ENCODE data around the gene RASA3. TPM values are rescaled to one million over a fixed set of nuclear protein-coding genes. Genes with fewer than 3 reads are reported as not detected.

RASA3 gene
- total RNA-seq, 1 experiment from 2014 or later = 9.1 TPM

DNA sequence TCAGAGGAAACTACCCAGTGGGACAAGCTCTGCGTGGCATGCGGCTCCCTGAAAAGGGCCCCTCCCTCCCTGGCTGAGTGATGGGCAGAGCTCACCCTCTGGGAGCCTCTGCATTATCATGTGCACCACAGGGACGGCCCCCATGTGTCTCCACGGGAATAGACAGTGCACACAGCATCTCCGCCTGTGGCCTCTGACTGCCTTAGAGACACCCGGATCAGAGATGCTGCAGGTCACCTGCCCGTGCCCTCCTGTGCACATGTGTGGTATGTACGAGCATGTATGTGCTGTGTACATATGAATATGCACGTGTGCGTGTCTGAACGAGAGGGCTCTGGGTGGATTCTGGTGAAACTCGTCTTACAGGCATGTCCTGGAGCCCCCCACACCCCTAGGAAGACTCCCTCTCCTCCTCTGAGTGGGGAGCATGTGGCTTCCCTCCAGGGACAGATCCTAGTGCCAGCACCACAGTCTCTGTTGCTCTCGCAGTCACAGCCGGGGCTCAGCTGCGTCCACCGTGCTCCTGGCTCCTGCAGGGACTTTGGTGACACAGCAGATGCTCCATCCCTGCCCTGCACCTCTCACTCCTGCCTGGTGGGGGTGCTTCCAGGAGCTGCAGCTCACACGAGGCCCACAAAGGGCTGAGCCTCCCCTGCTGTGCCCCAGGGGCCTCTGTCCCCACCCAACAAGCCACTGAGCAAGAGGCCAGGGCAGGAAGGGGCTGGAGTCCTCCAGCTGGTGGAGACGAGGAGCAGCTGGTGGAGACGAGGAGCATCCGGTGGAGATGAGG lies 178.2 kb downstream of the RASA3 start:
- DNase-seq (ENCODE audit: unreplicated experiment) = no peak
- ChIA-PET CTCF (interaction anchor here (1.0 to 1.4 kb wide), 2 partner anchors 61 to 272 kb away, joined by 3 to 7 read pairs; no protein-coding TSS in a partner anchor), POLR2A (interaction anchor here (0.9 kb wide), 1 partner anchor 111 kb away, joined by 6 read pairs; no protein-coding TSS in a partner anchor)
- no peak overlapping the region for H3K27ac Mint-ChIP-seq (ENCODE audit: low read depth, unreplicated experiment)
- peaks cover 13% of the 10 kb centered on the region for H3K36me3 Mint-ChIP-seq (ENCODE audit: insufficient read depth, unreplicated experiment)
- H3K27me3 Mint-ChIP-seq (ENCODE audit: insufficient read depth, unreplicated experiment) = no peaks in the 10 kb centered on the region
- intact Hi-C loops (cut with micrococcal nuclease) = loop anchor here (10.0 kb wide), 1 partner anchor 201 kb away; no protein-coding TSS in a partner anchor
- H3K4me3 Mint-ChIP-seq (ENCODE audit: unreplicated experiment) = no peak overlapping the region
- TF ChIP-seq, protein P1, sequence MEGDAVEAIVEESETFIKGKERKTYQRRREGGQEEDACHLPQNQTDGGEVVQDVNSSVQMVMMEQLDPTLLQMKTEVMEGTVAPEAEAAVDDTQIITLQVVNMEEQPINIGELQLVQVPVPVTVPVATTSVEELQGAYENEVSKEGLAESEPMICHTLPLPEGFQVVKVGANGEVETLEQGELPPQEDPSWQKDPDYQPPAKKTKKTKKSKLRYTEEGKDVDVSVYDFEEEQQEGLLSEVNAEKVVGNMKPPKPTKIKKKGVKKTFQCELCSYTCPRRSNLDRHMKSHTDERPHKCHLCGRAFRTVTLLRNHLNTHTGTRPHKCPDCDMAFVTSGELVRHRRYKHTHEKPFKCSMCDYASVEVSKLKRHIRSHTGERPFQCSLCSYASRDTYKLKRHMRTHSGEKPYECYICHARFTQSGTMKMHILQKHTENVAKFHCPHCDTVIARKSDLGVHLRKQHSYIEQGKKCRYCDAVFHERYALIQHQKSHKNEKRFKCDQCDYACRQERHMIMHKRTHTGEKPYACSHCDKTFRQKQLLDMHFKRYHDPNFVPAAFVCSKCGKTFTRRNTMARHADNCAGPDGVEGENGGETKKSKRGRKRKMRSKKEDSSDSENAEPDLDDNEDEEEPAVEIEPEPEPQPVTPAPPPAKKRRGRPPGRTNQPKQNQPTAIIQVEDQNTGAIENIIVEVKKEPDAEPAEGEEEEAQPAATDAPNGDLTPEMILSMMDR (IDR thresholded peaks at IDR 0.05; ENCODE audit: unreplicated experiment) = no peak
- H3K9me3 Mint-ChIP-seq (ENCODE audit: unreplicated experiment) = peaks cover 22% of the 10 kb centered on the region
- H3K4me1 Mint-ChIP-seq (ENCODE audit: insufficient read depth, unreplicated experiment) = no peaks in the 10 kb centered on the region
- no TSS peak for BruUV-seq (replicated peaks)

DNA sequence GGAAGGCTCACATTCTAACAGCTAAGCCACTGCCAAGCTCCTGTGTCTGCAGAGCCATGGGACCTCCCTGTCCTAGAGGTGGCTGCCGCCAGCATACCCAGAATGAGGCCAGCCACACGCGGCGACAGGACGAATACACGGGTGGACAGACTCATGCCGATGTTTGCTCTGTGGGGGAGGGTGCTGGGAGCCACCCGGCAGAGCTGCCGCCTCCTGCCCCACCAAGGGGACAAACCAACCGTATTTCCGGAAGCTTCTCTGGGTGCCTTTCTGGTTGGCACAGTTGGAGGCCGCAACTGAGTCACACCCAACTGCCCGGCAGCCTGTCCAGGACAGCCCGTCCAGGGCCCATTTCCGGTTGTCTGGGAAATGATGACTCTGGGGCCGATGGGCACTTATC lies 178.9 kb downstream of the RASA3 start:
- BruUV-seq (replicated peaks) = no TSS peak
- CTCF ChIA-PET = interaction anchor here (0.7 to 1.4 kb wide), 4 partner anchors 59 to 315 kb away, joined by 3 to 7 read pairs (median 4); no protein-coding TSS in a partner anchor
- H3K27ac Mint-ChIP-seq (ENCODE audit: low read depth, unreplicated experiment) = no peak overlapping the region

DNA sequence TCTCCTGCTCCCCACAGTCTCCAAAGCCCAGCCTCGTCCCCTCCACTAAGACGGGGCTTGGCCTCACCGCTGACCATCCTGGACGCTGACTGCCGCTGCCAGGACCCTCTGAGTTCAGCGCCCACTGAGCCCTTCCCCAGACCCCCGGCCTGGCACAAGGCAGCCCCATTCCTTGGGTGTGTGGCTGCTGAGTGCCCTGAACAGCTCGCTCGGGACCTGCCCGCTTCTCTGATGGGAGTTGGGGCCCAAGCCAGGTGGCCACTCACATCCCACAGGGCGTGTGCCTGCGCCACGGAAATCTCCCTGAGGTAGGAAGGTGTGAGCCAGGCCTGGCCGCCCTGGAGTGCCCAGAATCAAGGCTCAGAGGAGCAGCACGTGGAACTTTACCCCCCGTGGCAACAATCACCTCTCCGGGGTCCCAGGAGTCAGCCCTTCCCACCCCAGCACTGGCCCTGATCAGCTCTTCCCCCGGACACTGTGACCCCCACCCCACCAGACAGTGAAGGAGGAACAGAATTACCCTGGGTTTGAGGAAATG lies 179.4 kb downstream of the RASA3 start:
- no peak overlapping the region for H3K27ac Mint-ChIP-seq (ENCODE audit: low read depth, unreplicated experiment)
- no peaks in the 10 kb centered on the region for H3K27me3 Mint-ChIP-seq (ENCODE audit: insufficient read depth, unreplicated experiment)
- DNase-seq (ENCODE audit: unreplicated experiment) = no peak
- no peaks in the 10 kb centered on the region for H3K4me1 Mint-ChIP-seq (ENCODE audit: insufficient read depth, unreplicated experiment)
- POLR2A ChIA-PET = interaction anchor here (0.5 to 1.0 kb wide), 5 partner anchors 11 to 273 kb away, joined by 3 to 6 read pairs (median 4); no protein-coding TSS in a partner anchor
- peaks cover 22% of the 10 kb centered on the region for H3K9me3 Mint-ChIP-seq (ENCODE audit: unreplicated experiment)
- BruUV-seq (replicated peaks) = no TSS peak
- intact Hi-C loops (cut with micrococcal nuclease) = loop anchor here (10.0 kb wide), 1 partner anchor 202 kb away; no protein-coding TSS in a partner anchor
- TF ChIP-seq, protein P1 (IDR thresholded peaks at IDR 0.05; ENCODE audit: unreplicated experiment) = no peak
- H3K4me3 Mint-ChIP-seq (ENCODE audit: unreplicated experiment) = no peak overlapping the region
- CTCF ChIA-PET = interaction anchor here (0.6 to 1.4 kb wide), 5 partner anchors 8 to 314 kb away, joined by 3 to 7 read pairs (median 5); no protein-coding TSS in a partner anchor
- peaks cover 13% of the 10 kb centered on the region for H3K36me3 Mint-ChIP-seq (ENCODE audit: insufficient read depth, unreplicated experiment)

More for the DNA sequence above, 178.9 kb downstream of the RASA3 start:
- TF ChIP-seq, protein P1 (IDR thresholded peaks at IDR 0.05; ENCODE audit: unreplicated experiment) = no peak
- H3K27me3 Mint-ChIP-seq (ENCODE audit: insufficient read depth, unreplicated experiment) = no peaks in the 10 kb centered on the region
- intact Hi-C loops (cut with micrococcal nuclease) = loop anchor here (10.0 kb wide), 1 partner anchor 201 kb away; no protein-coding TSS in a partner anchor
- peaks cover 22% of the 10 kb centered on the region for H3K9me3 Mint-ChIP-seq (ENCODE audit: unreplicated experiment)
- peaks cover 13% of the 10 kb centered on the region for H3K36me3 Mint-ChIP-seq (ENCODE audit: insufficient read depth, unreplicated experiment)
- no peak overlapping the region for H3K4me3 Mint-ChIP-seq (ENCODE audit: unreplicated experiment)
- no peak for DNase-seq (ENCODE audit: unreplicated experiment)
- POLR2A ChIA-PET = interaction anchor here (0.5 to 1.0 kb wide), 4 partner anchors 10 to 272 kb away, joined by 3 to 6 read pairs (median 4); no protein-coding TSS in a partner anchor
- no peaks in the 10 kb centered on the region for H3K4me1 Mint-ChIP-seq (ENCODE audit: insufficient read depth, unreplicated experiment)

Measured in MCF 10A (cell line).